HCT116 (cell line): ENCODE results near the gene ZNF486. TPM values are rescaled to one million over a fixed set of nuclear protein-coding genes. Genes with fewer than 3 reads are reported as not detected.

Experiments
- ATAC-seq: fragments of 200-7000 bp; cut with Tn5 transposase; 2 replicates; pipeline ENCODE4 v1.9.1; 2020; ENCODE audit warnings: mild to moderate bottlenecking, moderate library complexity
- BruUV-seq: library from RNA; stranded (reverse); fragments of 400-500 nt; replicated peaks from 2 replicates; lab custom pipeline; 2021; lab: Mats Ljungman, UMichigan
- CTCF ChIA-PET: fragments of 300-600 bp; sonication (Branson Sonifier 250); formaldehyde crosslinking; loops from one replicate; lab custom pipeline; 2021; ENCODE audit warnings: antibody characterized with exemption; lab: Charles Lee
- POLR2A ChIA-PET: fragments of 300-600, 350-600 bp; sonication (Branson Sonifier 250); formaldehyde crosslinking; loops from one replicate; lab custom pipeline; 2021; ENCODE audit warnings: antibody characterized with exemption; lab: Charles Lee
- RAD21 ChIA-PET, 2 experiments: fragments of 300-600 bp; sonication (Branson Sonifier 250); formaldehyde crosslinking; loops; one replicate each; lab custom pipeline; 2023; ENCODE audit warnings: low total read pairs in 2 of 2; ENCODE audit not compliant: uncharacterized antibody in 2 of 2, unreplicated experiment in 2 of 2, low non-redundant PET in 1 of 2; lab: Charles Lee
- DNase-seq: peaks from one replicate; pipeline ENCODE4 v3.0.0-alpha.2; 2010; ENCODE audit warnings: low read depth, low spot score
- H2AFZ ChIP-seq: fragments of 200-600 bp; shearing (Covaris generic), sonication (generic); 2 replicates; pipeline ENCODE4 v1.6.1; 2017; ENCODE audit warnings: low read depth, mixed run types, mixed read lengths, antibody characterized with exemption, low read length; ENCODE audit not compliant: poor library complexity, severe bottlenecking
- H3K27ac ChIP-seq: 2 replicates; pipeline ENCODE4 v1.5.1; 2012; ENCODE audit warnings: low read depth, low read length
- H3K27me3 ChIP-seq: fragments of 200-600 bp; sonication (generic); 2 replicates; pipeline ENCODE4 v1.6.1; 2016; ENCODE audit warnings: mixed run types, low read length, mixed read lengths; ENCODE audit not compliant: insufficient read depth
- H3K36me3 ChIP-seq, 2 experiments: fragments of 200-500 bp in 1 of 2; fragments of 200-600 bp in 1 of 2; sonication (Bioruptor generic) in 1 of 2; sonication (generic) in 1 of 2; 2 replicates each; pipeline versions ENCODE4 v1.5.1 to v1.6.1; 2014 to 2016; ENCODE audit warnings: low read length in 2 of 2, inconsistent platforms in 1 of 2, mixed read lengths in 1 of 2, mixed run types in 1 of 2; ENCODE audit not compliant: insufficient read depth in 2 of 2, control insufficient read depth in 1 of 2
- H3K4me1 ChIP-seq, 2 experiments: fragments of 200-600 bp in 1 of 2; sonication (generic) in 1 of 2; 2 replicates each; pipeline versions ENCODE4 v1.5.1 to v1.6.1; 2012 to 2017; ENCODE audit warnings: low read length in 2 of 2, inconsistent platforms in 1 of 2, mild to moderate bottlenecking in 1 of 2, mixed read lengths in 1 of 2, mixed run types in 1 of 2, moderate library complexity in 1 of 2; ENCODE audit not compliant: insufficient read depth in 2 of 2, control insufficient read depth in 1 of 2
- H3K4me2 ChIP-seq: fragments of 200-600 bp; sonication (generic); 2 replicates; pipeline ENCODE4 v1.6.1; 2017; ENCODE audit warnings: mixed run types, low read length, mixed read lengths
- H3K4me3 ChIP-seq, 2 experiments: fragments of 200-600 bp in 1 of 2; sonication (generic) in 1 of 2; replicated peaks in 1 of 2; 2 replicates each; pipeline ENCODE4 v1.5.1; 2011 to 2016; ENCODE audit warnings: low read length in 2 of 2, control low read depth in 1 of 2, low read depth in 1 of 2, mild to moderate bottlenecking in 1 of 2, mixed read lengths in 1 of 2, mixed run types in 1 of 2
- H3K79me2 ChIP-seq: fragments of 200-600 bp; sonication (generic); 2 replicates; pipeline ENCODE4 v1.6.1; 2017; ENCODE audit warnings: mild to moderate bottlenecking, mixed run types, low read length, moderate library complexity, mixed read lengths; ENCODE audit not compliant: insufficient read depth
- H3K9ac ChIP-seq: fragments of 200-600 bp; sonication (generic); 2 replicates; pipeline ENCODE4 v1.6.1; 2016; ENCODE audit warnings: low read length, mixed read lengths
- H3K9me2 ChIP-seq: fragments of 200-600 bp; sonication (generic), shearing (Covaris generic); 2 replicates; pipeline ENCODE4 v1.6.1; 2017; ENCODE audit warnings: mixed run types, mild to moderate bottlenecking, moderate library complexity; ENCODE audit not compliant: insufficient read depth
- H3K9me3 ChIP-seq, 2 experiments: fragments of 200-500 bp in 1 of 2; fragments of 200-600 bp in 1 of 2; sonication (Bioruptor generic) in 1 of 2; sonication (generic) in 1 of 2; 2 replicates each; pipeline ENCODE4 v1.6.1; 2014 to 2017; ENCODE audit warnings: low read length in 2 of 2, mixed read lengths in 2 of 2, inconsistent platforms in 1 of 2, low read depth in 1 of 2, mild to moderate bottlenecking in 1 of 2, mixed run types in 1 of 2, moderate library complexity in 1 of 2; ENCODE audit not compliant: control insufficient read depth in 1 of 2, insufficient read depth in 1 of 2
- H4K20me1 ChIP-seq: fragments of 200-600 bp; sonication (generic), shearing (Covaris generic); 2 replicates; pipeline ENCODE4 v1.6.1; 2017; ENCODE audit warnings: mixed run types, mild to moderate bottlenecking, moderate library complexity; ENCODE audit not compliant: insufficient read depth
- CBX3 ChIP-seq: IDR thresholded peaks from 2 replicates; pipeline ENCODE4 v1.6.1; 2012; ENCODE audit warnings: low read depth
- CEBPB ChIP-seq: IDR thresholded peaks from 2 replicates; pipeline ENCODE4 v1.6.1; 2012; ENCODE audit warnings: low read depth
- EGR1 ChIP-seq: IDR thresholded peaks from 2 replicates; pipeline ENCODE4 v1.6.1; 2012; ENCODE audit warnings: low read depth
- FOSL1 ChIP-seq: IDR thresholded peaks from 2 replicates; pipeline ENCODE4 v1.6.1; 2012; ENCODE audit warnings: low read depth
- JUND ChIP-seq: IDR thresholded peaks from 2 replicates; pipeline ENCODE4 v1.6.1; 2012
- MAX ChIP-seq: IDR thresholded peaks from 2 replicates; pipeline ENCODE4 v1.6.1; 2012
- POLR2A ChIP-seq: IDR thresholded peaks from 2 replicates; pipeline ENCODE4 v1.7.0; 2011; ENCODE audit warnings: borderline replicate concordance; ENCODE audit not compliant: insufficient read depth, insufficient read length; ENCODE audit errors: extremely low read depth
- REST ChIP-seq: IDR thresholded peaks from 2 replicates; pipeline ENCODE4 v1.6.1; 2012; ENCODE audit warnings: low read depth
- SP1 ChIP-seq: IDR thresholded peaks from 2 replicates; pipeline ENCODE4 v1.6.1; 2012; ENCODE audit warnings: low read depth
- TCF7L2 ChIP-seq: IDR thresholded peaks from 2 replicates; pipeline ENCODE4 v1.7.0; 2011; ENCODE audit warnings: borderline replicate concordance, inconsistent platforms; ENCODE audit not compliant: insufficient read depth, insufficient read length; ENCODE audit errors: extremely low read depth
- ZFX ChIP-seq: fragments of 450-650 bp; IDR thresholded peaks from 2 replicates; pipeline ENCODE4 v1.6.1; 2017
- intact Hi-C: fragments of 100-400 bp; cut with micrococcal nuclease; formaldehyde crosslinking; loops from 2 replicates; pipeline ENCODE4 v1.10.0; 2022
- total RNA-seq: library from RNA; stranded (reverse); gene quantifications from one replicate; pipeline ENCODE4 v1.2.1, GENCODE V29; 2021; ENCODE audit not compliant: unreplicated experiment

The ZNF486 gene
- total RNA-seq, 1 experiment from 2014 or later = not detected

- Histone ChIP-seq H3K9me3 (peaks cover 8 to 10% of the 10 kb centered on the region in 2 experiments; a peak in 2 of 4 replicates), H4K20me1 (no peaks in the 10 kb centered on the region), H2AFZ (no peak overlapping the region), H3K4me2 (no peak overlapping the region), H3K27me3 (no peaks in the 10 kb centered on the region), H3K4me1 (no peaks in the 10 kb centered on the region), H3K9me2 (no peaks in the 10 kb centered on the region), H3K27ac (no peak overlapping the region), H3K4me3 (no peak overlapping the region), H3K9ac (no peak overlapping the region), H3K79me2 (no peaks in the 10 kb centered on the region), H3K36me3 (no peaks in the 10 kb centered on the region)
- intact Hi-C loops = no loop called here
- TF ChIP-seq EGR1 (no peak), MAX (no peak), POLR2A (no peak), SP1 (no peak), JUND (no peak), CEBPB (no peak), REST (no peak), FOSL1 (no peak), CBX3 (no peak), TCF7L2 (no peak), ZFX (no peak)
- DNase-seq (no peak), ATAC-seq (no peak)
- ChIA-PET POLR2A (no interaction called here), CTCF (no interaction called here), RAD21 (no interaction called here)
- BruUV-seq = no TSS peak
Observed at GRCh38 chr19:20237773-20238623, 71.0 kb downstream of the ZNF486 start.
